ENCODE measurements around the gene ATL2.
"Not testable (repeated sequence)": the region's sequence is repeated elsewhere in the genome, so short reads cannot be mapped to it uniquely, and the experiment has no call there.

ATL2 gene

DNA sequence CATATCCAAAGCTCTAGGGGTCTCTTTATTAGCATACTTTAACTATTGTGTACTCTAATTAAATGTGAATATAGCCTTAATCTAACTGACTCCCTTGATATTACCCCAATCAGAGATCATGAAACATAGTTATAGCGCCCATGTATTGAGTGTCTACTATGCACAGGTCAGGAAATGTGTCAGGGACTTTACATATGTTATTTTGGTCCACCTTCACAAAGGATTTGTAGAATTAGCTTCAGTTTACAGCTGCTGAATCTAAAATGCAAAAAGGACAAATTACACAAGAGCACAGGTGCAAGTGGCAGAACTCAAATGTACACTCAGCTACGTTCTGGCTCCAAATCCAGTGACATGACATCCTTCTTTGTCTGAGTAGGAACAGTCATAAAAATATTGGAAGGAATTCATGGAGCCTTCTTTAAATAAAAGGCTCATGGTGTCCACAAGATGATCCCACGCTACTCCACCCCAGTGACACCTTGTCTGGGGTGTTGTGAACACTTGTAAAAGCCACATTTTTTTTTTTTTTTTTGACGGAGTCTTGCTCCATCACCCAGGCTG is 38.7 kb upstream of the ATL2 start:
- Histone ChIP-seq H3K9ac (ENCODE audit: insufficient read length) (no peak overlapping the region), H3K27ac (no peak overlapping the region), H3K9me3 (ENCODE audit: low read depth, low read length) (no peaks in the 10 kb centered on the region), H3K4me3 (no peak overlapping the region), H3K36me3 (ENCODE audit: insufficient read depth, low read length) (no peaks in the 10 kb centered on the region)
- no peak for DNase-seq (ENCODE audit: low read depth, low spot score)
- TF ChIP-seq FOXP2 (optimal IDR thresholded peaks at IDR 0.05; ENCODE audit: control extremely low read depth, extremely low read length, insufficient read depth), result no peak
- no peak for TF ChIP-seq POLR2AphosphoS5 (IDR thresholded peaks at IDR 0.05; ENCODE audit: borderline replicate concordance, low read depth, low read length)
- TF ChIP-seq EZH2 (IDR thresholded peaks at IDR 0.05), result no peak

DNA sequence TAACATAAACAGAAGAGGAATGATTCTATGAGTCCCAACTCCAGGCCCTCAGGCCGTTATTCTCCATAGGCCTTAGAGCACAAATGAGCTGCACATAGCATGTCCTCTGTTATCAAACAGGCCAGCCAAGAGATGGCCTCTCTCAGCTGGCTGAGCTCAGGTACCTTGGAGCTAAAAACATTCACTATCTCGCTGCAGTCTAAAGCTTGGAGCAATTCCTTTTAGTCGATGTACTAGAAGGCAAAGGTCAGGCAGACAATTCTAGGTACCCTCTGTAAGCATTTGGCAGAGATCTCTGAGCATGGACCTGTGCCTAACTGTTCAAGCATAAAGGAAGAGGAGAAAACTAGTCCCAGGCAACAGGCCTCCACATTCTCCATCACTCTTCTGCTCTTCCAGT is 38.0 kb upstream of the ATL2 start:
- no peak overlapping the region for H3K9ac ChIP-seq (ENCODE audit: insufficient read length)
- no peaks in the 10 kb centered on the region for H3K9me3 ChIP-seq (ENCODE audit: low read depth, low read length)
- no peak overlapping the region for H3K27ac ChIP-seq
- TF ChIP-seq EZH2 (IDR thresholded peaks at IDR 0.05) (no peak), FOXP2 (optimal IDR thresholded peaks at IDR 0.05; ENCODE audit: control extremely low read depth, extremely low read length, insufficient read depth) (no peak), POLR2AphosphoS5 (IDR thresholded peaks at IDR 0.05; ENCODE audit: borderline replicate concordance, low read depth, low read length) (no peak)
- H3K36me3 ChIP-seq (ENCODE audit: insufficient read depth, low read length), result no peaks in the 10 kb centered on the region
- no peak overlapping the region for H3K4me3 ChIP-seq
- DNase-seq (ENCODE audit: low read depth, low spot score), result no peak

DNA sequence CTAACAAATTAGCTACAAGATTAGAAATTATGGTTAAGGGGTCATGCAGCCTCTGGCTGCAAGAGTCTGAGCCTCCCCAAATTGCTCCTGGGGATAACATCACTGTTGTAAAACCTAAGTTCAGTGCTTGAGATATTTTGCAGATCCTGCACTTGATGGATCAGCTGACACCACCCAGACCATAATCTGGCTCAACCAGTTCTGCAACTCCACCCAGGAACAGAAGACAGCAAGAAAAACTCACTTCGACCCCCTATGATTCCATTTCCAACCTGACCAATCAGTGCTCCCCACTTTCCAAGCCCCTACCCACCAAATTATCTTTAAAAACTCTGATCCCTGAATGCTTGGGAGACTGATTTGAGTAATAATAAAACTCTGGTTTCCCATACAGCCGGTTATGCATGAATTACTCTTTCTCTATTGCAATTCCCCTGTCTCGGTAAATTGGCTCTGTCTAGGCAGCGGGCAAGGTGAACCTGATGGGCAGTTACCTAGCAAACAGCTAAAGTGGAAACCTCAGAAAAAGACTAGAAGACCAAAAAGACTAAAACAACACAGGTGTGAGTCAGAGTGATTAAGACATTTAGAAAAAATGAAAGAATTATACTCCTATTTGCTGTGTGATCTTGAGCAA is 35.3 kb upstream of the ATL2 start:
- H3K36me3 ChIP-seq (ENCODE audit: insufficient read depth, low read length); H3K4me3 ChIP-seq: not testable (repeated sequence)

DNA sequence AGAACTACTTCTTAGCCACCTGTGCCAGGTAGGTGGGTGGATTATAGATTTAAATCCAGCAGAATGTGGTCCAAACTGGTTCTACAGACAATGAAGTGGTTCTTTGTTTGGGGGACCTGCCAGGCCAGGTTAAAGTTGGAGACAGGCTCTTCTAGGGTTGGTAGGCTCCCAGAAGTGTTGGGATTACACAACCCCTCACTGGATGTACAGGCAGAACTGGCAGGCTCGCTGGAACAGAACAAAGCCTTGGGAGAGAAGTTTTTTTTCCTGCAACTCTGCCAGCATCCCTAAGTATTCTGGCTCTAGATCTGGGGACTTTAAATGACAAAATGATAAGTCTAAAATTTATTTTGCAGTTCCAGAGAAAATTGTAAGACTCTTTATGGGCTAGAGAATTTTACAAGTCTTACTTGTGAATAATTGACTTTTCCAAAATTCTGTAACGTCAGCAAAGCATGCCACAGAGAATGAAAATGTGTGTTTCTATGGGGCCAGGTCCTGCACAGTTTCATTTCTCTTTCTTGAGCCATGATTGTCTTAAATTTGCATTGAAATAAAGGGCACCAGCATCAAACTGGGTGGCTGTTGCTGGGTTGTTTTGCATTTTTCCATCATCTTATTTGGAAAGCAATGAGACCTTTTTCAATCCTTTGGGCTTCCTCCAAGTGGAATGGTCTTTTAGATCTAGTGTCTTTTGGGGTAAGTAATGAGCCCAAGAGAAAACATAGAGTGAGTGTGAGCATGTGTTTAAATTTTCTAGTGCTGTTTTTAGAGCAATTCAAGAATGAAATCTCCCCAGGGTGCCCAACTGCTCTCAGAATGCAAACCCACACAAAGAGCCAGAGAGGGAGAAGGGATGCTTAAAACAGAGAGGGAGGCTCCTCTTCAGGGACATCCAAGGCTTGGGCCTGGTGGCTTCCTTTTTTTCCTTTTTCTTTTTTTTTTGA is 32.4 kb upstream of the ATL2 start:
- TF ChIP-seq POLR2AphosphoS5 (IDR thresholded peaks at IDR 0.05; ENCODE audit: borderline replicate concordance, low read depth, low read length), result no peak
- TF ChIP-seq EZH2 (IDR thresholded peaks at IDR 0.05), result no peak
- no peak for TF ChIP-seq FOXP2 (optimal IDR thresholded peaks at IDR 0.05; ENCODE audit: control extremely low read depth, extremely low read length, insufficient read depth)
- peak overlapping the region; percentile 58 for H3K27ac ChIP-seq
- no peak for DNase-seq (ENCODE audit: low read depth, low spot score)
- no peaks in the 10 kb centered on the region for H3K9me3 ChIP-seq (ENCODE audit: low read depth, low read length)
- peak overlapping the region; percentile 11 for H3K9ac ChIP-seq (ENCODE audit: insufficient read length)
- peak overlapping the region; percentile 47 for H3K4me3 ChIP-seq
- H3K36me3 ChIP-seq (ENCODE audit: insufficient read depth, low read length), result no peaks in the 10 kb centered on the region

More for the DNA sequence above, 35.3 kb upstream of the ATL2 start:
- H3K9ac ChIP-seq (ENCODE audit: insufficient read length); DNase-seq (ENCODE audit: low read depth, low spot score); H3K9me3 ChIP-seq (ENCODE audit: low read depth, low read length); H3K27ac ChIP-seq: not testable (repeated sequence)

DNA sequence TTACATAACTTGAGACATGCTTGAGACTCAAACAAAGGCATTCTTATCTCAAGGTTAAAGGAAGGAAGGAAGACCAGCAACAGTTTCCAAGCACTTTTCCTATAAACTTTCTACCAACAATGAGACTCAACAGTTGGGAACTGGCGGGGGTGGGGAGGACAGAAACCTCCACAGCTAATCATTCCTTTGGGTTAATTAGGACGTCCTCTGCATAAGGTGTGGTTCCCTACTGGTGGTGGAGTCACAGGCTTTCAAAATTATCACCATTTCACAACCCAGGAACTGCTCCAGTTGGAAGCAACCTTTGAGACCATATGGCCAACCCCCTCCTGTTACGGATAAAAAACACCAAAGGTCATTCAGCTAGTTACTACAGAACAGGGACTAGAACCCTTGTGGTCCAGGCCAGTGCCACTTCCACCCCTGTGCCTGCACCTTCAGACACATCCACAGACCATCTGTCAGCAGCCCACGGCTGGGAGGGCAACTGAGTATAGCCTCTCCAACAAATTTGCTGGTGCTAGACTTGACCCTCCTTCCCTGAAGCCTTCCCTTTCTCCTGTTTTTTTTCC is 30.1 kb upstream of the ATL2 start:
- DNase-seq (ENCODE audit: low read depth, low spot score), result no peak
- H3K27ac ChIP-seq, result peak overlapping the region; percentile 31; the same call in 1 of the 2 replicates
- H3K9ac ChIP-seq (ENCODE audit: insufficient read length), result peak overlapping the region; percentile 26
- no peaks in the 10 kb centered on the region for H3K9me3 ChIP-seq (ENCODE audit: low read depth, low read length)
- no peak overlapping the region for H3K4me3 ChIP-seq
- TF ChIP-seq EZH2 (IDR thresholded peaks at IDR 0.05), result no peak
- no peak for TF ChIP-seq FOXP2 (optimal IDR thresholded peaks at IDR 0.05; ENCODE audit: control extremely low read depth, extremely low read length, insufficient read depth)
- no peak for TF ChIP-seq POLR2AphosphoS5 (IDR thresholded peaks at IDR 0.05; ENCODE audit: borderline replicate concordance, low read depth, low read length)
- H3K36me3 ChIP-seq (ENCODE audit: insufficient read depth, low read length), result no peaks in the 10 kb centered on the region

DNA sequence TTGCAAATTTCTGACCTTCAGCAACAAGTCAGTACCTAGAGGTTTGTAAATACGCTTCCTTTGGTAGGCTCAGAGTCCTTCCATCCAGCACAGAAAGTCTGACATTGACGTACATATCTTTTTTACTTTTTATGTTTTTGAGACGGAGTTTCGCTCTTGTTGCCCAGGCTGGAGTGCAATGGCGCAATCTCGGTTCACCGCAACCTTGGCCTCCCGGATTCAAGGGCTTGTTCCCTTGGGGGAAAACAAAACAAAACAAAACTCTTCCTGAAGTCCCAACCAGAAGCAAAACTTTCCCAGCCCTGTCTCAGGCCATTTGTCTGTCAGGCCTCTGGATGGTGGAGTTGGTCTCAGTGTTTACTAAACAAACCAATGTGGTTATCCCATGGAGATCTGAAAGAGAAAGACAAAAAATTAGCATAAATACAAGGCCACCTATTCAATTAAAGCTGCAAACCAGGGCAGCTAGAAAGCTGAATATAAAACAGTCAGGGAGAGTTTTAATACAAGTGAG is 29.6 kb upstream of the ATL2 start:
- Histone ChIP-seq H3K4me3 (no peak overlapping the region), H3K9me3 (ENCODE audit: low read depth, low read length) (no peaks in the 10 kb centered on the region), H3K9ac (ENCODE audit: insufficient read length) (peak overlapping the region; percentile 26), H3K27ac (peak overlapping the region; percentile 31; the same call in 1 of the 2 replicates), H3K36me3 (ENCODE audit: insufficient read depth, low read length) (no peaks in the 10 kb centered on the region)
- no peak for TF ChIP-seq POLR2AphosphoS5 (IDR thresholded peaks at IDR 0.05; ENCODE audit: borderline replicate concordance, low read depth, low read length)
- TF ChIP-seq FOXP2 (optimal IDR thresholded peaks at IDR 0.05; ENCODE audit: control extremely low read depth, extremely low read length, insufficient read depth), result no peak
- no peak for TF ChIP-seq EZH2 (IDR thresholded peaks at IDR 0.05)
- DNase-seq (ENCODE audit: low read depth, low spot score), result no peak

DNA sequence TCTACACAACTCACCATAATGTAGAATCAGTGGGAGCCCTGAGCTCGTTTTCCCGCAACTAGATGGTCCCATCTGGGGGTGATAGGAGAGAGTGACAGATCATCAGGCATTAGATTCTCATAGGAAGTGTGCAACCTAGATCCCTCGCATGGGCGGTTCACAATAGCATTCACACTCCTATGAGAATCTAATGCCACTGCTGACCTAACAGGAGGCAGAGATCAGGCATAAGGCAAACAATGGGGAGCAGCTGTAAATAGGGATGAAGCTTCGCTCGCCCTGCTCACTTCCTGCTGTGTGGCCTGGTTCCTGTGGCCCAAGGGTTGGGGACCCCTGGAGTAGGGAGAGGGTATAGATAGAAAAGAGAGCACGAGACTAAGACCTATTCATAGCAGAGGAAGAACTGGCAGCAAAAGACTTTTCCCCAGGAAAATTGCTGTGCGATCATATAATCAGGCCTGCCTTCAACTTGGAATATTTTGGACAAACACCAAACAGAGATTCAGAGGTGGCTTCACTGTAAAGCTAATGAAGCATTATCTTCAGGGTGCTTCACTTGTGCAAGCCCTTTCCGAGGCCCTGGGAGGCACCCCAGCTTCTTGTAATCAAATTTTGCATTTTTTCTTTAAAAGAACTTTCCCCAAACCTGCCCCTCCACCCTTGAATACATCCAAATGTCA is 29.0 kb upstream of the ATL2 start:
- Histone ChIP-seq H3K4me3 (no peak overlapping the region), H3K36me3 (ENCODE audit: insufficient read depth, low read length) (no peaks in the 10 kb centered on the region), H3K9me3 (ENCODE audit: low read depth, low read length) (0 out of 2 replicates have a peak, but pooled peaks cover under 1% of the 10 kb centered on the region), H3K27ac (no peak overlapping the region), H3K9ac (ENCODE audit: insufficient read length) (no peak overlapping the region)
- no peak for TF ChIP-seq POLR2AphosphoS5 (IDR thresholded peaks at IDR 0.05; ENCODE audit: borderline replicate concordance, low read depth, low read length)
- no peak for TF ChIP-seq EZH2 (IDR thresholded peaks at IDR 0.05)
- DNase-seq (ENCODE audit: low read depth, low spot score), result no peak
